Suppressor macrophage treated with lipopolysaccharide for 4 hours (primary cell): ENCODE results near the gene SCGB1D2.
"Not testable (repeated sequence)": the region's sequence is repeated elsewhere in the genome, so short reads cannot be mapped to it uniquely, and the experiment has no call there.

Source experiments
- DNase-seq: peaks from one replicate; pipeline ENCODE4 v3.0.0-alpha.2; 2020

SCGB1D2 gene

DNA sequence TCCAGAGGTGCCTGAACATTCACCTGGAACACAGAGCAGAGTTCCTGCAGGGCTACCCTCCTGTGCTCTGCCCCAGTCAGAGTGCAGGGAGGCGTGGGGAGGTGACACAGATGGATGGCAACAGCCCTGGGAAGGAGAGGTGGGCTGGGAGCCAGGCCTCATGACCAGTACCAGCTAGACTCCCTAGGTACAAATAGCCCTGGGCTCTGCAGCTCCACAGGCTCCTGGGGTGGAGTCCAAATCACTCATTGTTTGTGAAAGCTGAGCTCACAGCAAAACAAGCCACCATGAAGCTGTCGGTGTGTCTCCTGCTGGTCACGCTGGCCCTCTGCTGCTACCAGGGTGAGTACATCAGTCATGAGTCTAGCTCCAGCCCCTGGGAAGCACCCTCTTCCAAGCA, at the start of gene SCGB1D2:
Gene SCGB1D2, plus strand, starts transcription at position 219 of the 400 bp plus-strand sequence. Its CDS starts 69 bp downstream, at position 288.
- no peak for DNase-seq

- no peak for DNase-seq
These were observed 48.1 kb upstream of the SCGB1D2 start for GRCh38 chr11:62193952-62194351.

- not testable (repeated sequence) for DNase-seq
These were observed 47.0 kb upstream of the SCGB1D2 start for GRCh38 chr11:62195010-62195409.

DNA sequence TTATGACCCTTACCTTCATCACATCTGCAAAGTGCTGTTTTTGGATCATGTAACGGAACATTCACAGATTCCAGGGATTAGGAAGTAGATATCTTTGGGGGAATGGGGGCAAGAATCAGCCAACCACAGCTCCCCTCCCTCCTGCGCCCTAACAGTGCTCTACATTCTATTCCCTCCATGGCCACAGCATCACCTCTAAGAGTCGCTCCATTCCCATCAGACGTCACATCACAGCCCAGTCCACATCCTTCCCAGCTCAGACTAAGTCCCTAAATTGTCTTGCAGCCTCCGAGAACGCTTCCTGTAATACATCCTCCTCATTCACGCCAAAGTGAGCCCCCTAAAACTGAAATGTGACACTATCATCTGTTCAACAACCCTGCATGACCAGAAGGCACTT, 46.1 kb upstream of the SCGB1D2 start:
- DNase-seq: no peak

- DNase-seq: not testable (repeated sequence)
These were observed 44.6 kb upstream of the SCGB1D2 start for GRCh38 chr11:62197400-62197799.

GRCh38 chr11:62201376-62201775, 40.7 kb upstream of the SCGB1D2 start:
- no peak for DNase-seq

DNA sequence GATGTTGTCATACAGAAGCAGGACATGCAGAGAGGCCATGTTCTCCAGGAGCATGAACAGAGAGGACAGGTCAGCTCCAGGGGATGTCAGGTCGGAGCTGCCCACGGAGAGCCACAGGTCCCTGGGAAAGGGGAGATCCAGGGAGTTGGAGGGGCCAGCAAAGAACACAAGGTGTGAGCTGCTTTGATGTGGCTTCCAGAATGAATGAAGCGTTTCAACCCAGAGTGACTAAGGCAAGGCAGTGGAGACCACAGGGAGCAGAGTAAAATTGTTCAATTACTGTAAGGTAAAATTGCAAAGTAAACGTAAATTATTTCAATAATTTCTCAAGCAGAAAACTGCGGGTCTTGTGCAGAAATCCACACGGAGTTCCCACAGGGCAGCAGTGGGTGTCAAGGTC, 39.1 kb upstream of the SCGB1D2 start:
- DNase-seq: no peak

DNA sequence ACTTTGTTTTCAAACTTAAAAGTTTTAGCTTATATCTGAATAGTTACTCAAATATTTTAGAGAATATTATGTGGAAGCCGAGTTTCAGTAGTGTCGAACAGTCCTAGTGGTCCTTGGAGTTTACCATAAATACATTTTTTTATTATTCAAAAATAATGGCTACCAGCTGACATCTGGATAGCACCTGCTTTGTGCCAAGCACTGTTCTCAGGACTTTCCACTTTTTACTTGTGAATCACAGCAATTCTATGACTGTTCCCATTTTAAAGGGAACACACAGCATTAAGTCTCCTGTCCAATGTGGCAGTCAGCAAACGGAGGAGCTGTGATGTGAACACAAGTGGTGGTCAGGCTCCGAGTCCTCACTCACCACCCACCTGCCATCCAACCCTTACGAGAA, 37.6 kb upstream of the SCGB1D2 start:
- DNase-seq: no peak

DNA sequence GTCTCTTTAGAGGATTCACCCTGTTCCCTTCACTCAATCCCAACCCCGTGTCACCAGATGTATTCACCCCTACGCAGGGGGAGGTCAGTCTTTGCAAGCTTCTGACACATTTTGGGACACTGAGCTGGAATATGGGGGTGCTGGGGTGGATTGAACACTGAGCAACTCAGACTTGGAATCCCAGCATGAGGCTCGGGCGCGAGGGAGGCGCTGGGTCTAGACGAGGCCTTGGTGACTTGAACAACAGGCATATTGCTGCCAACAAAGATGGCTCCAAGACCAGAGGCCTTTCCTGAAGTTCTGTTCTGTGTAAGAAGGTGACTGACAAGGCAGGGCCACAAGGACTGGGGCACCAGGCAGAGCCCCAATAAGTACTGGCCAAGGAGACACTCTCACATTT, 36.6 kb upstream of the SCGB1D2 start:
- no peak for DNase-seq

- not testable (repeated sequence) for DNase-seq
These were observed 35.6 kb upstream of the SCGB1D2 start for GRCh38 chr11:62206276-62207066.

DNA sequence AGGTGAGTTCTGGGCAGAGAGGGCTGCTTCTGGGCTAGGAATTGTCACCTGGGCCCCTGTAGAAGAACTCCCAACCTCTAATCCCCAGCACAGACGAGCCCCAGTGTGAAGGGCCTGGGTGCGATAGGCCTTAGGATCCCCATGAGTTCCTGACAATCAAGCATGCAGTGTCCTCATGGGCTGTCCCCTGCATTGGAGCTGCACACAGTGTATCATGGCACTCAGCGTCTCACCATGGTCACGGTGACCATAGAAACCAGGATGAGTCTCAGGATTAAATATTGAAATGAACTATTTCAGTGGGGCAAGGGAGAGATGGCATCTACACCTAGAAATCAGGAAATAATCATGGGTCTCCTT, 33.3 kb upstream of the SCGB1D2 start:
- DNase-seq: no peak

- peak; percentile 16 for DNase-seq
These were observed 24.8 kb upstream of the SCGB1D2 start for GRCh38 chr11:62217191-62217748.

DNA sequence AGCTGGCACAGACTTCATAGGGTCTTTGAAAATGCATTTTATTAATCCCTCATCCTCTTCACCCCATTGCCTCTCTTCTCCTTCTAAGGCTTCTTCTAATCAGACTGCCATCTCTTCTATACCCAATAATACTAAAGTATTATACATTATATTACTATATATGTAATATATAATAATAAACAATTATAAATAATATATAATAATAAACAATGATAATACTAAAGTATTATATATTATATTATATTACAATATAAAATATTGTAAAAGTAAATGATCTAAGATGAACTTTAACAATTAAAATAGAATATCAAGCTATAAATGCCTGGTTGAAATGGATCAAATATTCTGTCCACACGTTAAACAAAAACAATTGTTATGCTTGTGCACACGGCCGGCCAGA, 20.5 kb upstream of the SCGB1D2 start:
- no peak for DNase-seq

GRCh38 chr11:62223095-62223494, 18.9 kb upstream of the SCGB1D2 start:
- peak; percentile 2 for DNase-seq

GRCh38 chr11:62233730-62234129, 8.3 kb upstream of the SCGB1D2 start:
- no peak for DNase-seq

GRCh38 chr11:62236187-62236586, 5.9 kb upstream of the SCGB1D2 start:
- DNase-seq: no peak

- DNase-seq: no peak
These were observed 4.5 kb upstream of the SCGB1D2 start for GRCh38 chr11:62237499-62237898.

GRCh38 chr11:62238151-62238550, 3.9 kb upstream of the SCGB1D2 start:
- DNase-seq: no peak

DNA sequence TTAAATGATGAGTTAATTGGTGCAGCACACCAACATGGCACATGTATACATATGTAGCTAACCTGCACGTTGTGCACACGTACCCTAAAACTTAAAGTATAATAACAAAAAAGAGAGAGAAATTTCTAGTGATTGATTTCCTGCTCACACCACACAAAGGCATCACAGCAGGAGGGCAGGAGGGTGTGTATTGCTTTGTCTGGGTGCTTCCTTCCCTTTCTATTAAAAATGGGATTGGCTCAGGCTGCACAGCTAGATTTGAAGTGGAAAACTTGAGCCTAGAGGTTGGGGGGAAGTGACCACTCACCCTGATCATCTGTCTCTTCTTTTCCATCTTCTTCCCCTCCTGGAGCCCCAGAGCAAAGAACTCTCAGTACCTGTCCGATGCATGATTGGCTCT, 944 bp upstream of the SCGB1D2 start:
- no peak for DNase-seq

DNA sequence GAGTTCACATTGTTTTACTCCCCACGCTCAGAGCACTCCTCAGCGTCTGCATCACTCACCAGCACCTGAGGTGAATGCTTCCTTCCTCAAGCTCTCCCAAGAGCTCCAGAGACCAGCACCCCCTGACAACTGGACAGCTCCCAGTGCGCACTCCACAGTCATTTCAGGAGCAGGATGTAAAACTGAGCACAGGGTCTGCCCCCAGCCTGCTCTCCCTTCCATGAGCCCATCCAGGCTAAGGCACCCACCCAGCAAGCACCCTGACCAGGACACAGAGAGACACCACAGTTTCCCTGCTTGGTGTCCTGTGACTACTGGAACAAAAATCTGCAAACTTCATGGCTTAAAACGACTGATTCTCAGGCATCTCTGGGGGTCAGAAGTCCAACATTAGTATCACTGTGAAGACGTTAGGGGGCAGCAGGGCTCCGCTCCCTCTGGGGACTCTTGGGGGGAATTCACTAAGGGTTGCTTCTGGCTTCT, 3.3 kb downstream of the SCGB1D2 start:
- peak; percentile 16 for DNase-seq

GRCh38 chr11:62251698-62252097, 9.7 kb downstream of the SCGB1D2 start:
- DNase-seq: no peak

GRCh38 chr11:62253999-62254542, 12.0 kb downstream of the SCGB1D2 start:
- DNase-seq: no peak

- DNase-seq: no peak
These were observed 14.2 kb downstream of the SCGB1D2 start for GRCh38 chr11:62256281-62256680.

- DNase-seq: no peak
These were observed 18.4 kb downstream of the SCGB1D2 start for GRCh38 chr11:62260261-62260953.
